Activated CD4-positive, alpha-beta T cell treated with anti-CD3 and anti-CD28 coated beads for 1 hour (primary cell): ENCODE results near the gene RIPK4.
"Not testable (repeated sequence)": the region's sequence is repeated elsewhere in the genome, so short reads cannot be mapped to it uniquely, and the experiment has no call there.

Source experiments
- DNase-seq: peaks from one replicate; pipeline ENCODE4 v3.0.0-alpha.2; 2020

The RIPK4 gene

GRCh38 chr21:41731081-41731480, 35.8 kb downstream of the RIPK4 start:
- no peak for DNase-seq

- DNase-seq: no peak
Measured at GRCh38 chr21:41730367-41730765, 36.5 kb downstream of the RIPK4 start.

GRCh38 chr21:41729701-41730366, 37.0 kb downstream of the RIPK4 start:
- no peak for DNase-seq

- DNase-seq: no peak
Measured at GRCh38 chr21:41727784-41728763, 38.8 kb downstream of the RIPK4 start.

- no peak for DNase-seq
Measured at GRCh38 chr21:41726970-41727783, 39.7 kb downstream of the RIPK4 start.

- DNase-seq: no peak
Measured at GRCh38 chr21:41726630-41726969, 40.3 kb downstream of the RIPK4 start.

- DNase-seq: no peak
Measured at GRCh38 chr21:41726058-41726558, 40.7 kb downstream of the RIPK4 start.

GRCh38 chr21:41725421-41726031, 41.3 kb downstream of the RIPK4 start:
- DNase-seq: no peak

GRCh38 chr21:41723835-41724234, 43.0 kb downstream of the RIPK4 start:
- DNase-seq: not testable (repeated sequence)

GRCh38 chr21:41722052-41723018, 44.5 kb downstream of the RIPK4 start:
- DNase-seq: no peak

GRCh38 chr21:41720250-41720649, 46.6 kb downstream of the RIPK4 start:
- no peak for DNase-seq

- DNase-seq: no peak
Measured at GRCh38 chr21:41719691-41720090, 47.2 kb downstream of the RIPK4 start.

GRCh38 chr21:41717573-41718330, 49.1 kb downstream of the RIPK4 start:
- DNase-seq: no peak

GRCh38 chr21:41716751-41717150, 50.1 kb downstream of the RIPK4 start:
- DNase-seq: no peak

GRCh38 chr21:41715649-41716281, 51.1 kb downstream of the RIPK4 start:
- DNase-seq: no peak

- DNase-seq: not testable (repeated sequence)
Measured at GRCh38 chr21:41714299-41714865, 52.5 kb downstream of the RIPK4 start.

GRCh38 chr21:41713495-41714281, 53.2 kb downstream of the RIPK4 start:
- DNase-seq: no peak

GRCh38 chr21:41712730-41713129, 54.1 kb downstream of the RIPK4 start:
- no peak for DNase-seq

GRCh38 chr21:41712201-41712600, 54.7 kb downstream of the RIPK4 start:
- no peak for DNase-seq
